Subcutaneous abdominal adipose tissue (tissue), 5 donors: ENCODE data around the gene RAB4A.

Experiments used
- H3K27ac ChIP-seq: one replicate; pipeline ENCODE4 v1.7.0; 2013; ENCODE audit warnings: low read depth, mild to moderate bottlenecking, inconsistent platforms, low read length, moderate library complexity
- H3K27me3 ChIP-seq, 5 donors: one replicate each; pipeline ENCODE4 v1.7.0; 2013; ENCODE audit warnings: low read length in 5 of 5, inconsistent platforms in 1 of 5; ENCODE audit not compliant: control insufficient read depth in 5 of 5, insufficient read depth in 4 of 5
- H3K36me3 ChIP-seq, 5 donors: one replicate each; pipeline ENCODE4 v1.7.0; 2013; ENCODE audit warnings: low read length in 5 of 5; ENCODE audit not compliant: control insufficient read depth in 5 of 5, insufficient read depth in 5 of 5
- H3K4me1 ChIP-seq, 5 donors: one replicate each; pipeline ENCODE4 v1.7.0; 2013; ENCODE audit warnings: low read length in 5 of 5, mild to moderate bottlenecking in 3 of 5, moderate library complexity in 1 of 5; ENCODE audit not compliant: control insufficient read depth in 5 of 5, insufficient read depth in 5 of 5
- H3K4me3 ChIP-seq, 5 donors: one replicate each; pipeline ENCODE4 v1.7.0; 2013; ENCODE audit warnings: low read length in 5 of 5, low read depth in 1 of 5
- H3K9ac ChIP-seq, 5 donors: one replicate each; pipeline ENCODE4 v1.7.0; 2013; ENCODE audit warnings: low read length in 5 of 5, mild to moderate bottlenecking in 4 of 5, moderate library complexity in 3 of 5
- H3K9me3 ChIP-seq, 5 donors: one replicate each; pipeline ENCODE4 v1.7.0; 2013; ENCODE audit warnings: low read length in 5 of 5; ENCODE audit not compliant: control insufficient read depth in 5 of 5
- donor health status: healthy.
- donor health status: healthy.
- donor health status: healthy.
- donor health status: healthy.
- donor health status: healthy.

The RAB4A gene

GRCh38 chr1:229268505-229268904, 2.4 kb upstream of the RAB4A start:
- Histone ChIP-seq H3K4me3 (no peak overlapping the region), H3K27ac (no peak overlapping the region), H3K9ac (no peak overlapping the region), H3K4me1 (peaks cover 8 to 28% (median 22%) of the 10 kb centered on the region in 5 donors), H3K9me3 (peaks cover 0 to 10% (median 8%) of the 10 kb centered on the region in 5 donors), H3K36me3 (no peaks in the 10 kb centered on the region), H3K27me3 (no peaks in the 10 kb centered on the region)

GRCh38 chr1:229271448-229272159, 693 bp downstream of the RAB4A start:
- H3K36me3 ChIP-seq: no peaks in the 10 kb centered on the region
- H3K4me3 ChIP-seq: peak overlapping the region; percentile 70 to 95 (median 81)
- peaks cover 0 to 10% (median 8%) of the 10 kb centered on the region in 5 donors for H3K9me3 ChIP-seq
- H3K9ac ChIP-seq: peak overlapping the region; percentile 78 to 91 (median 86)
- H3K4me1 ChIP-seq: peaks cover 8 to 34% (median 25%) of the 10 kb centered on the region in 5 donors
- H3K27me3 ChIP-seq: no peaks in the 10 kb centered on the region
- H3K27ac ChIP-seq: peak overlapping the region; percentile 44

GRCh38 chr1:229272164-229273158, 1.6 kb downstream of the RAB4A start:
- H3K4me3 ChIP-seq: peak overlapping the region; percentile 70 to 95 (median 81)
- H3K9ac ChIP-seq: peak overlapping the region; percentile 78 to 91 (median 86)
- peaks cover 8 to 34% (median 25%) of the 10 kb centered on the region in 5 donors for H3K4me1 ChIP-seq
- H3K9me3 ChIP-seq: peaks cover 0 to 2% (median 0%) of the 10 kb centered on the region in 5 donors
- H3K27me3 ChIP-seq: no peaks in the 10 kb centered on the region
- no peaks in the 10 kb centered on the region for H3K36me3 ChIP-seq
- H3K27ac ChIP-seq: peak overlapping the region; percentile 44

GRCh38 chr1:229273507-229274232, 2.8 kb downstream of the RAB4A start:
- H3K9me3 ChIP-seq: no peaks in the 10 kb centered on the region
- H3K27me3 ChIP-seq: no peaks in the 10 kb centered on the region
- no peak overlapping the region for H3K27ac ChIP-seq
- H3K4me3 ChIP-seq: no peak overlapping the region
- H3K36me3 ChIP-seq: no peaks in the 10 kb centered on the region
- H3K9ac ChIP-seq: no peak overlapping the region
- peaks cover 8 to 34% (median 25%) of the 10 kb centered on the region in 5 donors for H3K4me1 ChIP-seq

DNA sequence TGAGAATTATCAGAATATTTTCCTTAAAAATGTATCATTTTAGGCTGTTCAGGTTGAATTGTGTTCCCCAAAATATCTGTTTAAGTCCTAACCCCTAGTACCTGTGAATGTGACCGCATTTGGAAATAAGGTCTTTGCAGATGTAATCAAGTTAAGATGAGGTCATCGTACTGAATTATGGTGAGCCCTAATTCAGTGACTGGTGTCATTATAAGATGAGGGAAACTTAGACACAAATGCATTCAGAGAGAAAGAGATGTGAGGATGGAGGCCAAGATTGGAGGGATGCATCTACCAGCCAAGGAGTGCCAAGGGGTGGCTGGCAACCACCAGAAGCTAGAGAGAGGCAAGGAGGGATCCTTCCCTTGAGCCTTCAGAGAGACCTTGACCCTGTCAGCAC, 4.1 kb downstream of the RAB4A start:
- Histone ChIP-seq H3K27me3 (no peaks in the 10 kb centered on the region), H3K4me3 (no peak overlapping the region), H3K27ac (no peak overlapping the region), H3K9ac (no peak overlapping the region), H3K36me3 (no peaks in the 10 kb centered on the region), H3K4me1 (peaks cover 8 to 39% (median 31%) of the 10 kb centered on the region in 5 donors), H3K9me3 (no peaks in the 10 kb centered on the region)

GRCh38 chr1:229278120-229278741, 7.3 kb downstream of the RAB4A start:
- no peak overlapping the region for H3K27ac ChIP-seq
- peaks cover 0 to 25% (median 9%) of the 10 kb centered on the region in 5 donors for H3K4me1 ChIP-seq
- H3K27me3 ChIP-seq: no peaks in the 10 kb centered on the region
- H3K36me3 ChIP-seq: no peaks in the 10 kb centered on the region
- H3K4me3 ChIP-seq: no peak overlapping the region
- H3K9me3 ChIP-seq: no peaks in the 10 kb centered on the region
- H3K9ac ChIP-seq: no peak overlapping the region

DNA sequence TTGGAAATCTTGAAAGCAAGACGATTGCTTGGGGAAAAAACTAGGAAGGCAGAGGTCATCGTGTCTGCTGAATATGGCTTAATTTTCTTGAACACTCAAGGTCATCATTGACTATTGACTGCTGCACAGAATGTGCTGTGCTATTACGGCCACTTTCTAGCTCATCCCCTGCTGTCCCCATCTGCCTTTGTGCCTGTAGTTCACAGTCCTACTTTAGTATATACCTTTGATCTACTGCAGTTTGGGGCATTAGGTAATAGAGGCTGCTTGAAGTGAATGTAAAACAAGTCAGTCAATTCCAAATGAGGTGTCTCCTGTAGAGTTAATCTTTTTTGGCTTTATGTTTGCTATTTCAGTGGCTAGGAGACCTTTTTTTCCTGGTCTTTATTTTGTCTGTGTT, 8.3 kb downstream of the RAB4A start:
- H3K9ac ChIP-seq: no peak overlapping the region
- no peaks in the 10 kb centered on the region for H3K9me3 ChIP-seq
- H3K4me1 ChIP-seq: peaks cover 0 to 23% (median 4%) of the 10 kb centered on the region in 5 donors
- H3K4me3 ChIP-seq: no peak overlapping the region
- no peak overlapping the region for H3K27ac ChIP-seq
- no peaks in the 10 kb centered on the region for H3K36me3 ChIP-seq
- no peaks in the 10 kb centered on the region for H3K27me3 ChIP-seq

DNA sequence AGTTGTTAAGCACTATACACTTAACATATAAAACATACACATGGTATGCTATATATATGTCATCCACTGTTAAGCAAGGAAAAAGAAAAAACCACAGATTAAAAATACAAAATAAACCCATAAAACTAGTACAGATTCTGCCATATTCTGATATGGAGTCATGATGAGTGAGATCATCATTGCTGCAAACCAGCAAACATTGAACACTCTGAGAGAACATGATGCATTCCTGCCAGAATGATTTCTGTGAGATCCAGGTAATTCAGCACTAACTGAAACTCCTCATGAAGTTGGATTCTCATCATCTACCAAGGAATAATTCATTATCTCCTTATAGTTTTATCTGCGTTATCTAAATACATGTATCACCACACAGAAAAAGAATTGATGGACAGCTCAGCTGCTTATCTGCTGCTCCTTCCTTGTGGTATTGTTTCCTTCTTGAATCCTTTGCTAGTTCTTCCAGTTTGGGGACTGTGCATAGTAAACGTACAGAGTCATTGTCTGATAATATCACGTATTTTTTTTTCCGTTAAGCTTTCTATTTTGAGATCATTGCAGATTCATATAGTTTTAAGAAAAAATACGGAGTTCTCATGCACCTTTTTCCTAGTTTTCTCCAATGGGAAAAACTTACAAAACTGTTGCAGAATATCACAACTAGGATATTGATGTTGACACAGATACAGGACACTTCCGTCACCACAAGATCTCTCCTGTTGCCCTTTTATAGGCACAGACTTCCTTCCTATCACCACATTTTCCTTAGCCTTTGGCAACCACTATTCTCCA, 9.3 kb downstream of the RAB4A start:
- no peak overlapping the region for H3K9ac ChIP-seq
- no peak overlapping the region for H3K4me3 ChIP-seq
- no peaks in the 10 kb centered on the region for H3K27me3 ChIP-seq
- H3K36me3 ChIP-seq: no peaks in the 10 kb centered on the region
- no peak overlapping the region for H3K27ac ChIP-seq
- H3K9me3 ChIP-seq: no peaks in the 10 kb centered on the region
- peaks cover 0 to 23% (median 3%) of the 10 kb centered on the region in 5 donors for H3K4me1 ChIP-seq

GRCh38 chr1:229280921-229281320, 10.0 kb downstream of the RAB4A start:
- H3K27me3 ChIP-seq: no peaks in the 10 kb centered on the region
- no peaks in the 10 kb centered on the region for H3K36me3 ChIP-seq
- peaks cover 0 to 23% (median 3%) of the 10 kb centered on the region in 5 donors for H3K4me1 ChIP-seq
- no peak overlapping the region for H3K9ac ChIP-seq
- H3K9me3 ChIP-seq: no peaks in the 10 kb centered on the region
- H3K27ac ChIP-seq: no peak overlapping the region
- no peak overlapping the region for H3K4me3 ChIP-seq
